Measurements from ENCODE around the gene NEDD4L.

- no peak for TF ChIP-seq HCFC1 (IDR thresholded peaks at IDR 0.05; ENCODE audit: low read length)
- TF ChIP-seq, protein P1, sequence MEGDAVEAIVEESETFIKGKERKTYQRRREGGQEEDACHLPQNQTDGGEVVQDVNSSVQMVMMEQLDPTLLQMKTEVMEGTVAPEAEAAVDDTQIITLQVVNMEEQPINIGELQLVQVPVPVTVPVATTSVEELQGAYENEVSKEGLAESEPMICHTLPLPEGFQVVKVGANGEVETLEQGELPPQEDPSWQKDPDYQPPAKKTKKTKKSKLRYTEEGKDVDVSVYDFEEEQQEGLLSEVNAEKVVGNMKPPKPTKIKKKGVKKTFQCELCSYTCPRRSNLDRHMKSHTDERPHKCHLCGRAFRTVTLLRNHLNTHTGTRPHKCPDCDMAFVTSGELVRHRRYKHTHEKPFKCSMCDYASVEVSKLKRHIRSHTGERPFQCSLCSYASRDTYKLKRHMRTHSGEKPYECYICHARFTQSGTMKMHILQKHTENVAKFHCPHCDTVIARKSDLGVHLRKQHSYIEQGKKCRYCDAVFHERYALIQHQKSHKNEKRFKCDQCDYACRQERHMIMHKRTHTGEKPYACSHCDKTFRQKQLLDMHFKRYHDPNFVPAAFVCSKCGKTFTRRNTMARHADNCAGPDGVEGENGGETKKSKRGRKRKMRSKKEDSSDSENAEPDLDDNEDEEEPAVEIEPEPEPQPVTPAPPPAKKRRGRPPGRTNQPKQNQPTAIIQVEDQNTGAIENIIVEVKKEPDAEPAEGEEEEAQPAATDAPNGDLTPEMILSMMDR (IDR thresholded peaks at IDR 0.05 in 2 of 3, conservative IDR thresholded peaks at IDR 0.05 in 1 of 3; ENCODE audit: control insufficient read depth in 2 of 3, extremely low read depth in 1 of 3, insufficient read depth in 1 of 3, low read depth in 3 of 3, low read length in 3 of 3), result no peak
Measured at GRCh38 chr18:58360324-58360723, 316.3 kb downstream of the NEDD4L start.
